HG02884 (cell line): ENCODE data around the gene OLFML1.

Source experiments
- ATAC-seq: cut with Tn5 transposase; IDR thresholded peaks from one replicate; pipeline ENCODE4 v1.9.1; 2021; ENCODE audit warnings: mild to moderate bottlenecking, moderate library complexity; ENCODE audit not compliant: unreplicated experiment

The OLFML1 gene

DNA sequence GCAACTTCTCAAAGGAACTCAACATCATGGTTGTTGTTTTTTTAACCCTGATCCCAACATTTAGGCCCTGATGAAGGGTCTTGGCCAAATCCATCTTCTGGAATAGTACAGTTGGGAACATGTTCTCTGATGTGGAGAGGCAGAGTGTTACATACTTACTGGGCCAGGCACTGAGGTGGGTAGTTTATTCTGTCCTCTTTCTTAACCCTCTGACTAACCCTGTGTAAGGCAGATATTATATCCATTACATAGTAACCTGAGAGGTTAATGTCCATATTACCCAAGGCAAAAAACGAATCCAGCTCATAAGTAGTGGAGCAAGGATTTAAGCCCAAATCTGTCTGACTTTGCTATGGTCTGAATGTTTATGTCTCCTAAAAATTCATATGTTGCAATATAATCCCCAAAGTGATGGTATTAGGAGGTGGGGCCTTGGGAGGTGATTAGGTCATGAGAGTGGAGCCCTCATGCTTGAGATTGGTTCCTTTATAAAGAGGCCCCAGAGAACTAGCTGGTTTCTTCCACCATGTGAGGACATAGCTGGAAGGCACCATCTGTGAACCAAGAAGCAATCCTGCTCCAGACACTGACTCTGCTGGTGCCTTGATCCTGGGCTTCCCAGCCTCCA is 44.8 kb downstream of the OLFML1 start:
- ATAC-seq: no peak

DNA sequence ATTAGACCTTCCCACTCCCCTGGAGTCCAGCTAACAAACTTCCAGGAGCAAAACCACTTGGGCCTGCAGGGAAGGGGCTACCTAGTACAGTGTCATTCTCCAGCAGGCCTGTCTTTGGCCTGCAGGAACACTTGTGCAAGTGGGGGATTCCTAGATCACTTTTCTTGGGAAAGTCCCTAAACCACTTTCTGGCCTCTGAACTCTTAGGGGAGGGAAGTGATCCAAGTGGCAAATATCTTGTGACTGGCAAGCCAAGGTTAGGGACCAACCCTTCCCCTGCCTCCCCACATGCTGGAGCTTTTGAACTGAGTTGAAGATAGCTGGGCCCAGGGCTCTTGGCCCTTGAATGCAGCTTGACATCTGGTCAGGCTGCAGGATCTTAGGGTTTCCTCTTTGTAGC is 45.7 kb downstream of the OLFML1 start:
- no peak for ATAC-seq

DNA sequence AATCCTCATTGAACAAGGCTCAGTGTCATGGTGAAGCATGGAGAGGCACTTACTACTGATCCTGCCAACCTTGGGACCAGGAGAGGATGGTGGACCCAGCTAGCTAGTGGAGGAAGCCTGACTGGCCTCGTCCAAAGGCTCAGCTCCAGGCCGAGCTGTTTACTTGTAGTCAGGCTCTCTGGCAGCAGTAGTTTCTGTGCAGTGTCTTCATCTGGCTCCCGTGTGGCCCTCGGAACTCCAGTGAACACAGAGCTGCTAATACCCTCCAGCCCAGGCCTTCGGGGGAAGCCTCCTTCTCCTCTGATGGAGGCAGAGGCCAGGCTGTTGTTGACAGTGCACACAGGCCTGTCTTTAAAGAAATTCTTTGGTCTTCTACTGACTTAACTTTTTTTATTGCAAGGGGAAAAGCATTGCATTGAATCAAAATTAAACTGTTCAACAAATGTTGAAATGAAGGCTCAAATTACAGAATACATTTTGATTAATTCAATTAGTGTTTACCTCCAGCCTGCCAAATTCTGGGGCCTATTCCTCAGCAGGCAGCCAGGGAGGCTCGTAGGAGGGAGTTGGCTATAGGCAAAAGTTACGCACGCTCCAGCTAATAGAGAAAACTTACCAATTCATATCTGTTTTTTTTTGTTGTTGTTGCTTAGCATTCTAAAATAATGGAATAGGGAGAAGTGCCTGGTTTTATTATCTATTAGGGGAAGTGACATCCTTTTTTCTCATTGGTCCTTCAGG is 47.3 kb downstream of the OLFML1 start:
- ATAC-seq: no peak

DNA sequence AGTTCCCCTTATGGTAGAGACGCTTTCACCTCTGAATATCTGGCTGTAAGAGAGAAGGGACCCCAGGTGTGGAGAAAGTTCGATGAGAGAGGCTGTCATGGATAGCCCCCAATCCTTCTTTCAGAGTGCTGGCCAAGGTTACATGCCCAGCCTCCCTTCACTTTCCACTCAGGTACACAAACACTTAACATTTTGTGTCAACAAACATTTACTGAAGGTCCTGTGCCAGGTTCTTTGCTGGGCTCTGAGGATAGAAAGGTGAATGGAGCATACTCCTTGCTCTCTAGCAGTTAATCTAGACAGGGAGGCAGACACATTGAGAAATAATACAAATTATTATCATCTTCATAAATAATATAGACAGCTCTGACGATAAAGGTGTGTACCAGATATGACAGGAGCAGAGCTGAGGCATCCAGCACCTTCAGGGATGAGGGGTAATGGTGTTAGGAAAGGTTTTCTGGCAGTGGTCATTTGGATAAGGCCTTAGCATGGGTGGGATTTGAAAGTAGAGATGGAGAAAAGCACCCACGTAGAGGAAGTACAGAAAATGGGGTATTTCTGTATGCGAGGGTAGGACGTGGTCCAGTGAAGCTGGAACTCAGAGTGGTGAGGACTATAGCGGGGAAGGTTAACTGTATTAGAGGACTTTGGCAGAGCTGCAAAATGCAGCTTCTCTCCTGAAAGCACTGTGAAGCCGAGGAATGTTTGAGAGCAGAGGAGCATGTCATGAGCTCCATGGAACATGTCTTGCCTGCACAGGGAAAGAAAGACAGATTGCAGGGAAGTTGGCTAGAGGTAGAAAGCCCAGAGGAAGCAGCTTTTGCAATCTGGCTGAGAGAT is 48.1 kb downstream of the OLFML1 start:
- peak; percentile 31 for ATAC-seq

DNA sequence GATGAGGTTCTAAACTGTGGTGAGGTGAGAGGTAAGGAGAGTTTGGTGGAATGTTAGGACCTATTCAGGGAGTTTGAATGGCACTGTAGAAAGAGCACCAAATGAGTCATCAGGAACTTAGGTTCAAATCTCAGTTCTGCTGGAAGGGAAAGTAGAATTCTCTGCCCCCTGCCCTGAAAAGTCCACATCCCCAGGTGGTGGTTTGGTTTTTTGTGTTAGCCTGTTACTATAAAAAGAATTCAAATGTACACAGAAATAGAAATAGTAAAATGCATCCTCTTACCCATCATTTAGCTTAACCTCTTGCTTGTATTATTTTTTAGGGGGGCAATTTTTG is 48.7 kb downstream of the OLFML1 start:
- ATAC-seq: peak; percentile 58

DNA sequence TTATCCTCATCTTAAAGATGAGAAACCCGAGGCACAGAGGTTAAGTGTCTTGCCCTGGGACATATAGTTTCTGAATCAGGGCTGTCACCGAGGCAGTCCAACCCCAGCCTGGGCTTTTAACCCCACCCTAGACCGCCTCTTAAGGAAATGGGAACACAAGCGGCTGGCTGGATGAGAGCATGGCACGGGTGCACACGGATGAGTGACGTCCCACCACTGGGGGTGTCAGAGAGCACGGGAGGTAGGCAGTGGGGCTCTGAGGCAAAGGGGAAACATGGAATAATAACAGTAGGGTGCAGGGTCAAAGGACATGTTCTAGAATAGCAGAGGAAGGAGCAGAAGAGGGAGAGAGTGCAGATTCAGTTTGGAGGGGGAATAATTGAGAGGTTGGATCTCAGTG is 50.8 kb downstream of the OLFML1 start:
- ATAC-seq: no peak

DNA sequence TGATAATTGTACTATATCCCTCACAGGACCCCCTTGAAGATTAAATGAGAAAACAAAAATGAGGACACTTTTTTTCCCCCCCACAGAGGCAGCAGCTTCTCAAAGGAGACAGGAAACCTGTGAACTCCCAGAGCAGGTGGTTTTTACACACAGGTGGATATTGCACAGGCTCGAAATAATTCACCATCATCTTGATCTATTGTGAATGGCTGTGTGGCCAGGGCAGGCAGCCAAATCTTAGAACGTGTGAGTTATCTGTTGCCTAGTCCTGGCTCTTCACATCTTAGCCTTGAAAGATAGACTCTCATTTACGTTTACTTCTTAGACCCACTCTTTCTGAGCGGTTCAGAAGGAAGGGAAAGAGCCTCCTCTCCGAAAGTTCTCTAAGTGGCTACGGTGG is 52.0 kb downstream of the OLFML1 start:
- no peak for ATAC-seq

DNA sequence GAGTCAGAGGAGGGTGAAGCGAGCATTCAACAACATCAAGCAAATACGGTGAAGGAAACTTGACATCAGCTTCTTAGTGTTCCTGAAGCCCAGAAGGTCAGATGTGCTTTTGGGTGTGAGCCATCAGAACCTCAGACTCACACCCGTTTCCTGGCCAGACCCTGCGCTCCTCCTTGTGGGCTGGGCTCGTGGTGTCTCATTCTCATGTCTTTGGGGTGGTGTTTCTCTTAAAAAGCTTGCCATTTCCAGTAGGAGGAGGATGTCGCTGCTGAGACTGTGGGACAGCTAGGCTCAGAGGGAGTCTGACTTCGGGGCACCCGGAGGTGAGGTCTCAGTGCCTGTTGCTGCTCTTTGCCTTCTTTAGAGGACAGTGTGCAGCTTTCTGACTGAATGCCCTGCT is 52.7 kb downstream of the OLFML1 start:
- ATAC-seq: no peak

DNA sequence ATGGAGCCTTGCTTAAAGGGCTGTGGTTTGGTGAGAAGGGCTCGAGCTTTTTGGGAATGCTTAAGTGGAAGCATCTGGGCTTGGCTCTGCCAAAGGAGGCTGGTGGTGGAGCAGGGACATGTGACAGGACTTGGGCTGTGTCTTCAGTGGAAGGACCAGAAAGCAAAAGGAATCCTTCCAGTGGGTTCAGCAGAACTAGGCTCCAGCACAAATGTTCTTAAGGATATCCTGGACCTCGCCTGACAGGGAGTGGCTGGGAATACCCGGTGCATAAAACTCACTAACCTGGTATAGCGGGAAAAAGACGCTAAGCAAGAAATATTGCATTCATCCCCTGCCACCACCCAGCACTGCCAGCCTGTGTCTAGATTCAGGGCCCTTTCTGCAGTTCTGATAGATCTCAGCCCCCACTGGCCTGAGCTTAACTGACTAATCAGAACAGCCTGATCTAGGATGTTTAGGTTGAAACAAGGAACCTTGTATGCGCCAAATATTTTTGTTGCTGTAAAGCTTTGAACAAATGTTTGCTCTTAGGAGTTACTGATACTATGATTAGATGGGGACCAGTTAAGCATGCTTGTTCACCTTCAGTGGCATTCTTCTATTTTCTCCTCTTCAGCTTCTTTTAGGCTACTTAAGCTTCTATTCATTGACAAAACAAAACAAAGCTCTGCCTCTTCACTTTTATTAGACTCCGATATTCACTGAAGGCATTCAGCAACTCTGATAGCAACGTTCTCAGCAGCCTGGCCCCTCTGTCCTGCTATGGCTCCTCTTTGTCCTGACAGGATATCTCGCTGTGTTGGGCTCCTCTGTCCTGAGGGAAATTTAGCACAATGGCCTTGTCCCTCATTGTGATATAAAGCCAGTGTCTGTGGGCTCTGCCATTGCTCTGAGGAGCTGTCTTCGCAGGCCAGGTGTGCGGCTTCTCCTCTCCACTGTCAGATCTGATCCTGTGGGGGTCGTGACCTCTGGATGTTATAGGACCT is 53.5 kb downstream of the OLFML1 start:
- no peak for ATAC-seq

DNA sequence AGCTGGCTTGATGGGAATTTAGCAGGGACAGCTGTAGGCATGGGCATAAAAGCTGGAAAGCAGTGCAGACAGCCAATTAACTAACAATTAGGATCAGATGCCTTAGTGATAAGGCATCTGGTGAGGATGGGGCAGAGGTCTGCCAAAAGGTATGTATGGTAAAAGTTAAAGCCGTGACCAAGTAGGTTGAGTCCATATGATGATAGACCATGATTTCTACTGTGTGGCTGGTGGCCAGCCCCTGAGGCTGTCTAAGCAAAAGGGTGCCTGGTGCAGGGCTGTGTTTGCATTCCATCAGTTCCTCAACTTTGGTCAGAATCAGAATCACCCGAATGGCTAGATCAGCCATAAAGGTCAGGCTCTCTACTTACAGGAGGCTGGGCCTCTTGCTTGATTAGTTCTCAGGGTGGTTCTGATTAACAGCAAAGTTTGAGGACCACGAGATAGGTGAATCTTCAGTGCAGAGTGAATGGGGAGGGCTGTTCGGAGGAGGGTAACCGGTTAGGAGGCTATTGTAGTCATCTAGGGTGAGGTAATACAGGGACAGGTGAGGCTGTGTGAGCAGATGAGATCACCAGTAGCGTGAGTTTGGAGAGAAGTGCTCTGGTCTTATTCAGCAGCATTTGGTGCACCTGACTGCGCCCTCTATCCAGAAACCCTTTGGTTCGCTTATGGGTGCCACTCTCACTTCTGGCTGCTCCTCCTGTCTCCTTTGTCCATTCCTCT is 55.7 kb downstream of the OLFML1 start:
- no peak for ATAC-seq

DNA sequence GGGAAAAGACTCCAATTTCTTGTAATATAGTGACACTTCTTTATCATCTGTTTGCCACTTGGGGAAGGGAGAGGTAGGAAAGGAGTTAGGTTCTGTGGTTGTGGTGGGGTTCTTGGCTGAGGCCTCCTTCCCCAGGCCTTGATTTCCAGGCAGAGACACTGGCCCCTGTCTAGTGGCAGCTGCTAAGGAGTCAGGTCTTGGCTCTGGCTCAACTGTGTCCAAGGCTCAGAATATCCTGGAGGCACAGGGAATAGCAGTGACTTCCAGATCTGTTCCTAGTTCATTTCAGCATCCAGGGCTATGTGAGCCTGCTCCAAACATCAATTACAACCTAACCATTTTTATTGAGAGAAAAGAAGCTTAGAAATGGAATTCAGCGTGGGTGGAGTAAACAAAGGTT is 58.0 kb downstream of the OLFML1 start:
- no peak for ATAC-seq

DNA sequence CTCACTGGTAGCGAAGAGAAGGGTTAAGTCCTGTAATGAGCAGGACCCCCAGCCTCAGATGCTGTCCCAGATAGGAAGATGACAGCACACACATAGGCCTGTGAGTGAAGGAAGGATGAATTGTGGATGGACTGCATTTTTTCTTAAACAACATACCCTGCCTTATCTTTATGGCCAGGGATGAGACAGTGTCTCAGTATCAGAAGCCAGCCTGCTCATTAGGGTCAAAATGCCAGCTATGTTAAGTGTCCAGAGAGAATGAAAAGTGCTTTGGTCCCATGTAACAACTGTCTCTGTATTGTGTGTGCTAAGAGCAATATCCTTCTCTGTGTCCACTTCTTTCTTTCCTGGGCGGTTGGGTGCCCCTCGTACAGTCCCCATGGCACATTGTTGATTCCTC is 58.7 kb downstream of the OLFML1 start:
- no peak for ATAC-seq

DNA sequence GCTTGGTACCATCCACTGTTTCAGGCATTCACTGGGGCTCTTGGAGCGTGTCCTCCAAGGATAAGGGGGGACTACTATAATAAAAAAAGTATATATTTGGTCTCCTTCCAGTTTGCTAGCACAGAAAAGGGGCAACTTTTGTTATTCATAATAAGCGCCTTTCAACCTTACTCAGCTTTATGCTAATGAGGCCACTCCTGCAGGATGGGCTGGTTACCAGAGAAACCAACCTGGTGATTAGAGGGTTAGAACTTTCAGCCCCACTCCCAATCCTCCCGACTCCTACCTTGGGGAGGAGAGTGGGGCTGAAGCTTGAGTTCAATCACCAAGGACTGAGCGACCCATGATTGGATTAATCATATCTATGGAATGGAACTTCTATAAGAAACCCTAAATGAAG is 60.3 kb downstream of the OLFML1 start:
- ATAC-seq: no peak

DNA sequence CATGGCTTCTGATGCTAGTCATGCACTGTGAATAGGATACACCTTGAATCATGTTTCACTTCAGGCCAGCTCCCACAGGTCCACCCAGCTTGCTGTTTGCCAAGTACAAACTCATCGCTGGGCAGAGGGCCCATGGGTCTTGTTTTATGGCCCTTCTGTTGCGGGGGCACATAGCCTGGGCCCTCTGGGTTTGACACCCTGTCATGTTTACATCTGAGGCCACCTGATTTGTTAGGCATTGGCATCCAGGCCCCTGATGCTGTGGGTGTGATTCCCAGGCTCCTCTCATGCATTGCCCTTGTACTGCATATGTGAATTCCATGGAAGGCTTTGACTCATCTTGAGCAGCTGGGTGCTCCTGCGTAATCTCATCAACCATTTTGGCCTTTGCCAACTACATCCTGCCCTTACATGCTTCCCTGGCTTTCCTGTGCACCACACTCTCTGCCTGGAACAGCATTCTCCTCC is 61.1 kb downstream of the OLFML1 start:
- no peak for ATAC-seq

DNA sequence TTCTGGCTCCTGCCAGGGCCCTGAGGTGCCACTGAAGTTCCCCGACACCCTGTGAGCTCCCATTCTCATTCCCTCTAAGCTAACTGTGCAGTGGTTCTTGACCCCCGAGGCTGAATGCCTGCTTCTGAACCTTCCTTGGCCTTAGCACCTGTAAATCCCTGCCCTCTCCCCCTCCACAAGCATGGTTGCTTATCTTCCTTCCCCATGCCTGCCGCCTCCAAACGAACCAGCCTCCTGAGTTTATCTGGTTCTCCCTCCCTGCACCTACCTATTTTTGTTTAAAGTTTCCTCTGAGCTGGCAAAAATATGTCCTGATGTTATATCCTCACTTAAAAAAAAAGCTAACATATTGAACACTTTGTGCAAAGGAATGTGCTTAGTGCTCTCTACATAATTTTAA is 62.4 kb downstream of the OLFML1 start:
- no peak for ATAC-seq

DNA sequence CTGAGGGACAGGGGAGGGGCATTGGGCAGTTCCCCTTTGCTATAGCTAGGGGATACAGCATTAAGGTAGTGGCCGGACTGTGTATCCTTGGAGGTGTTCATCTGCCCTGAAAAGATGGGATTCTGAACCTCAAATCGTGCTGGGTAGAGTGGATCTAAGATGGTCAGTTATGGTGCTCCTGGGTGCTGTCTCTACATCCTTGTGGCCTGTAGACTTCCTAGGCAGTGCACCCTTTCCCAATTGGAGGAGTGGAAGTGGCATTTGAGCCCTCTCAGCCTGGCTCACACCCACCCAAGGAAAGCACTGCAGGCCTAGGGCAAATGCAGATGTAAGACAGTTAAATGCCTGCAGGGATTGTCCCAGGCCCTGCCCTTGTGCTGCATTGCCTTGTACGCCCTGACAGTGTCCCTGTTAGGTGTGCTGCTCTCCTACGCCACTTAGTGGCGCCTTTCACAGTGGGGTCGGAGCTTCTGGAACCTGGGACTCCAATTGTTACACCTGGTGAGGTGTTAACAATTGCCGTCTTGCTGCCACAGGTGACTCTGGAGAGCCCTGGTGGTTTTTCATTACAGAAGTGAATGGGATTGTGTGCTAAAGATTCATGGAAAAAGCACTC is 63.5 kb downstream of the OLFML1 start:
- ATAC-seq: peak; percentile 89

DNA sequence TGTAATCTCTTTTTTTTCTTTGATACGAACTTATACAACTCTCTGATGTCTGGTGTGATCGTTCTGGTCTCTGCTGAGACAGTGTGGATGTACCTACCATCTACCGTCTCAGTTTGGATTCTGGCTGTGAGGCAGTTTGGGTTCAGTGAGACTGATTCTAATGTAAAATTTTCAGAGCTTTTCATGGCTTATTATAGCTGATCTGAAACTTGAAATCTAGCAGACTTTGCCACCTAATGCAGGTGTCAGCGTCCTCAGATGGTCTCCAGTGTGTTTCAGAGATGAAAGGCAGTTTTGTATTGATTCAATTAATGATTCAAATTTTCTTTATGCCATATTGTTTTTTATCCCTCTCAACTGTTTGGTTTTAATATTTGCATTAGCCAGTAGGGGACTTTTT is 64.4 kb downstream of the OLFML1 start:
- no peak for ATAC-seq

DNA sequence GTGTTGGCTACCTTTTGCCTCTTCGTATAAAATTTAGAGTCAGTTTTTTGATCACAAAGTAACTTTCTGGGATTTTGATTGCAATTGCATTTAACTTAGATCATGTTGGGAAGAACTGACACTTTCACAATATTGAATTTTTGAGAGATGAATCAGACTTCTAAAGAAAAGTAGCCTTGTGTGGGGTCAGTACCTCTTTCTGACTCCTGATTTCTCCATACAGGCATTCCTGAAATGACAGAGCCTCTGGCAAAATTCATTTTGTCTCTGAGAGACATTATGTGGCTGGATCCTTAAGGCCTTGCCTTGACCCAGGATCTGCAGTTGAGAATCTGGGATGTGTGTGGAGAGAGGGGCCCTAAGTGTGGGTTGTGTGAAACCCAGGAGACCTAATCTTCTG is 66.3 kb downstream of the OLFML1 start:
- no peak for ATAC-seq

DNA sequence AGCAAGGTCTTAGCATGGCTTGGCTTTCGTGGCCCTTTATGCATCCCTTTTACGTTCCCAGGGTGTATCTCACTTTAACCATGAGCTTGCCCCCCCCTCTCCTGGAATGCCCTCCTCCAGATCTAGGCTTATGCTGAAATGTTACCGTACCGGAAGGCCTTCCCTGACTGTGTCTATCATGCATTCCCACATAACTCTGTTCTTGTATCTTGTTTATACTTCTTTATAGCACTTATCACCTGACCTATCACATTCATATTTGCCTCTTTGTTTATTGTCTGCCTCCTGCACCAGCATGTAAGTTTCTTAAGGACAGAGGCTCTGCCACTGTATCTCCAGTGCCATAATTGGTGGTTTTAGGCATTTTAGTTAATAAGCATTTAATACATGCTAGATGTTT is 67.4 kb downstream of the OLFML1 start:
- no peak for ATAC-seq
